SK-N-MC (cell line): ENCODE data around the gene NRROS.

Experiments
- DNase-seq: peaks from one replicate; pipeline ENCODE4 v3.0.0-alpha.2; 2011; ENCODE audit warnings: low read depth, low spot score
- H3K27ac ChIP-seq: fragments of 200-600 bp; sonication (generic); 2 replicates; pipeline ENCODE4 v1.5.1; 2016; ENCODE audit warnings: mixed run types
- H3K36me3 ChIP-seq: fragments of 200-600 bp; sonication (generic); 2 replicates; pipeline ENCODE4 v1.6.1; 2017; ENCODE audit warnings: antibody characterized with exemption, low read length, mixed read lengths; ENCODE audit not compliant: insufficient read depth
- H3K4me3 ChIP-seq: fragments of 200-600 bp; sonication (generic); 2 replicates; pipeline ENCODE4 v1.5.1; 2016
- H3K9ac ChIP-seq: fragments of 200-600 bp; sonication (generic); 2 replicates; pipeline ENCODE4 v1.8.0; 2017; ENCODE audit warnings: mixed run types, mixed read lengths; ENCODE audit not compliant: insufficient read length
- H3K9me3 ChIP-seq: fragments of 200-600 bp; sonication (generic); 2 replicates; pipeline ENCODE4 v1.6.1; 2017; ENCODE audit warnings: low read depth, mild to moderate bottlenecking, antibody characterized with exemption, low read length, moderate library complexity, mixed read lengths
- EZH2 ChIP-seq: fragments of 200-600 bp; sonication (generic); IDR thresholded peaks from one replicate; pipeline ENCODE4 v1.6.1; 2017; ENCODE audit warnings: antibody characterized with exemption
- FOXP2 ChIP-seq: optimal IDR thresholded peaks from 2 replicates; pipeline ENCODE3; 2011; ENCODE audit warnings: mild to moderate bottlenecking, moderate library complexity; ENCODE audit not compliant: insufficient read depth; ENCODE audit errors: extremely low read length, control extremely low read depth
- POLR2AphosphoS5 ChIP-seq: IDR thresholded peaks from 2 replicates; pipeline ENCODE4 v1.6.1; 2012; ENCODE audit warnings: mild to moderate bottlenecking, low read depth, low read length, borderline replicate concordance

The NRROS gene

DNA sequence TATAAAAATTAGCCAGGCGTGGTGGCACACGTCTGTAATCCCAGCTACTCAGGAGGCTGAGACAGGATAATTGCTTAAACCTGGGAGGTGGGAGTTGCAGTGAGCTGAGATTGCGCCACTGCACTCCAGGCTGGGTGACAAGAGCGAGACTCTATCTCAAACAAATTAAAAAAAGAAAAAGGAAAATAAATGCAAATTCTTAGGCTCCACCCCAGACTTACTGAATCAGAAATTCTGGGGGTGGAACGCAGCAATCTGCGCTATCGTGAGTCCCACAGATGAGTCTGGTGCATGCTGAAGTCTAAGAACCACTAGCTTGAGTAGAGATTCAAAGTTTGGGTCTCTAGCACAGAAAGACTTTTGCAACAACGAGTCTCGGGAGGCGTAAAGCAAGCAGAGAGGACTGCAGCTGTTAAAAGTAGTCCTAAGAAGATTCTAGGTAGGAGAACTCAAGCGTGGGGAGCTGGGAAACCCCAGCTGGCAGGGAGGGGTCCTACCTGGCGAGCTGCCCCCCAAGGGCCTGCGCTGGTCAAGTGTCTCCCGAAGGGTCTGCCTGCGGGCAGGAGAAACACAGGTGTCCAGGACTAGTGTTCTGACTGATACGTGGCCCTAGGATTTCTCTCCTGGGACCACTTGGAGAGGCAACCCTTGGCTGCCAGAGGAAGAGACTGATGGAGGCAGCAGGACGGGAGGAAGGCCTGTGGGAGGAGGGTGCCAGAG, 50.6 kb downstream of the NRROS start:
- Histone ChIP-seq H3K4me3 (no peak overlapping the region), H3K9ac (no peak overlapping the region), H3K27ac (no peak overlapping the region), H3K9me3 (no peaks in the 10 kb centered on the region), H3K36me3 (no peaks in the 10 kb centered on the region)
- TF ChIP-seq EZH2 (no peak), POLR2AphosphoS5 (no peak), FOXP2 (no peak)
- DNase-seq, result no peak

DNA sequence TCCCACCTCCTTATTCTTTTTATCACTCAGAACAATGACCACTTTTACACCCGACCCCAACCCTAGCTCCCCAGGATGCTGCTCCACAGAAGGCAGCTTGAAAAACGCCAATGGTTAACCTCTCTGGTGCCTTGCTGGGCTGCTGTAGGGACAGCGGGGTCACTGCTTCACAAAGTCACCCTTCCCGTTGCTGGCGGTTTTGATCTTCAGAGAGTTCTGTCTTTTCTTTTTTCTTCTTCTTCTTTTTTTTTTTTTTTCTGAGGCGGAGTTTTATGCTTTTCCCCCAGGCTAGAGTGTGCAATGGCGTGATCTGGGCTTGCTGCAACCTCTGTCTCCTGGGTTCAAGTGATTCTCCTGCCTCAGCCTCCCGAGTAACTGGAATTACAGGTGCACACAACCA, 51.9 kb downstream of the NRROS start:
- Histone ChIP-seq H3K36me3 (no peaks in the 10 kb centered on the region), H3K9ac (no peak overlapping the region), H3K9me3 (no peaks in the 10 kb centered on the region), H3K27ac (no peak overlapping the region), H3K4me3 (no peak overlapping the region)
- no peak for DNase-seq
- TF ChIP-seq EZH2, result no peak
- no peak for TF ChIP-seq POLR2AphosphoS5
- TF ChIP-seq FOXP2, result no peak

DNA sequence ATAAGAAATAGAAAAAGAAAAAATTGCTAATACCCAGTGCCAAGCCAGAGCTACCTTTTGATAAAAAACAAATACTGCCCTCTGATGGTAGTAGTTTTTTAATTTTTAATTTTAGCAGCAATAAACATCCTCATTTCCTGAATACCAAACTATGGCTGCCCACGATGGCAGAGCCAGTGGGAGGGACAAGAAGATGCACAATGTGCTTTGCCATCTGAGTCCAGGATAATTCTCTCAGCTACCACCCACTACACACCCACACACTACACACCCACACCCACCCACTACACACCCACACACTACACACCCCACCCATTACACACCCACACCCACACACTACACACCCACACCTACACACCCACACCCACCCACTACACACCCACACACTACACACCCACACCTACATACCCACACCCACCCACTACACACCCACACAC, 54.7 kb downstream of the NRROS start:
- no peak overlapping the region for H3K27ac ChIP-seq
- no peak overlapping the region for H3K9ac ChIP-seq

DNA sequence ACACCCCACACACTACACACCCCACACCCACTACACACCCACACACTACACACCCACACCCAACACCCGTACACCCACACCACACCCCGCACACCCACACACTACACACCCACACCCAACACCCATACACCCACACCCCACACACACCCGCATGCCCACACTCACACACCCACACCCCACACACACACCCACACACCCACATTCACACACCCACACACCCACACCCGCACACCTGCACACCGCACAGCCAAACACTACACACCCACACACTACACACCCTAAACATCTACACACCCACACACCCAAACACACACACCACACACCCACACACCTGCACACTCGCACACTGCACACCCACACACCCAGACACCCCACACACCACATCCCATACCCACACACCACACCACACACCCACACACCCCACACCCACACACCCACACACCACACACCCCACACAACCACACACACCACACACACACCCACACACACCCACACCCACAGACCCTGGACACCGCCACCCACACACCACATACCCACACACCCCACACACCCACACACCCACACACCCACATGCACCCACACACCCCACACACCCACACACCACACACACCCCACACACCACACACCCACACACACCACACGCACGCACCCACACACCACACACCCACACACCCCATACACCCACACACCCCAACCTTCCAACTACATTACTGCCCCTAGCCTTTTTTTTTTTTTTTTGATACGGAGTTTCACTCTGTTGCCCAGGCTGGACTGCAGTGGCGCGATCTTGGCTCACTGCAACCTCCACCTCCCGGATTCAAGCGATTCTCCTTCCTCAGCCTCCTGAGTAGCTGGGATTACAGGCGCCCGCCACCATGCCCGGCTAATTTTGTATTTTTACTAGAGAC, 55.7 kb downstream of the NRROS start:
- Histone ChIP-seq H3K36me3 (no peaks in the 10 kb centered on the region), H3K9ac (no peak overlapping the region)
- TF ChIP-seq FOXP2 (no peak), POLR2AphosphoS5 (no peak), EZH2 (no peak)

More for the DNA sequence above, 54.7 kb downstream of the NRROS start:
- Histone ChIP-seq H3K36me3 (no peaks in the 10 kb centered on the region), H3K9me3 (no peaks in the 10 kb centered on the region), H3K4me3 (no peak overlapping the region)
- no peak for TF ChIP-seq FOXP2
- no peak for TF ChIP-seq POLR2AphosphoS5
- TF ChIP-seq EZH2, result no peak
- no peak for DNase-seq

DNA sequence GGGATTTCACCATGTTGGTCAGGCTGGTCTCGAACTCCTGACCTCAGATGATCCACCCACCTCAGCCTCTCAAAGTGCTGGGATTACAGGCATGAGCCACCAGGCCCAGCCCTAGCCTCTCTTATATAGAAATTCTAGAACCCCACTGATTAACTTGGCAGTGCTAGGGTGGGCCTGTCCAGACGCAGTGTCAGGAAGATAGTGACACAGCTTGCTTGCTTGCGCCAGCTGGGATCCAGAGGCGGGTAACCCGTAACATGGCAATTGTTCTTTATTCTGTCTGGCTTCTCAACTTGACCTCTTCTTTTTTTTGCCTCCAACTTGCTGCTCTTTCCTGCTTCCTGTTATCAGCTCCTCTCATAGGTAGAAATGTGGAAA, 56.3 kb downstream of the NRROS start:
- no peaks in the 10 kb centered on the region for H3K36me3 ChIP-seq
- no peak overlapping the region for H3K4me3 ChIP-seq
- TF ChIP-seq POLR2AphosphoS5, result no peak
- no peak for TF ChIP-seq EZH2
- no peak for TF ChIP-seq FOXP2
- no peak overlapping the region for H3K9ac ChIP-seq
- no peaks in the 10 kb centered on the region for H3K9me3 ChIP-seq
- no peak overlapping the region for H3K27ac ChIP-seq
- no peak for DNase-seq

More for the DNA sequence above, 55.7 kb downstream of the NRROS start:
- Histone ChIP-seq H3K9me3 (no peaks in the 10 kb centered on the region), H3K27ac (no peak overlapping the region), H3K4me3 (no peak overlapping the region)
- no peak for DNase-seq

DNA sequence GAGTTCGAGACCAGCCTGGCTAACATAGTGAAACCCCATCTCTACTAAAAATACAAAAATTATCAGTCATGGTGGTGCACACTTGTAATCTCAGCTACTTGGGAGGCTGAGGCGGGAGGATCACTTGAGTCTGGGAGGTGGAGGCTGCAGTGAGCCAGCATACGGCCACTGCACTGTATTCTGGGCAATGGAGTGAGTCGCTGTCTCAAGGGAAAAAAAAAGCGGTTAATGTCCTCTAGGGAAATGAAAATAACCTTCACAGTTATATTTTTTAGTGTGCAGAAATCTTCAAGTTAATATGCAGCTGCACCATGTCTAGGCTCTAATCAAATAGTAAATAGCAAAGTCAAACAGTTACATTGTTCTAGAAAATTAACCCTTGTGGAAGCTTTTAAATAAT, 57.8 kb downstream of the NRROS start:
- H3K27ac ChIP-seq, result no peak overlapping the region
- H3K9ac ChIP-seq, result no peak overlapping the region
- H3K36me3 ChIP-seq, result no peaks in the 10 kb centered on the region
- H3K9me3 ChIP-seq, result no peaks in the 10 kb centered on the region
- DNase-seq, result no peak
- H3K4me3 ChIP-seq, result no peak overlapping the region
- TF ChIP-seq FOXP2 (no peak), EZH2 (no peak), POLR2AphosphoS5 (no peak)

DNA sequence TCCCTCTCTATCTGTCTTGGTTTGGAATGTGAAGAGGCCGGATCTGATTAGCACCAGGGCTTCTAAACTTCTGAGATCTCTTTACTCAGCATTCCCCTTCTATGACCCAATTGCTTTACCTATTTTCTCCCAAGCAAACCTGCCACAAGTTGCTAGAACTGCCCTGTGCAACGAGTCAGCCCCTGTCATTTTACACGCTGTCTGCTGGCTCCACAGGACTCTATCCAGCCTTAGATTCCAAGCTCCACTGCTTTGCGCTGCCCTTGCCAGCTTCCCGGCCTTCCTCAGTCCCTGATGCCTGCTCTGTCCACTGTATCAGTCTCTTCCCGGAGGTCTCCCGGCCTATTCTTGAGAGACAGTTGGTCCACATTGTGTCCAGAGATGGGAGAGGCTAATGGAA, 60.3 kb downstream of the NRROS start:
- no peak overlapping the region for H3K4me3 ChIP-seq
- no peak for DNase-seq
- no peak for TF ChIP-seq FOXP2
- TF ChIP-seq EZH2, result no peak
- no peaks in the 10 kb centered on the region for H3K9me3 ChIP-seq
- H3K9ac ChIP-seq, result no peak overlapping the region
- H3K27ac ChIP-seq, result no peak overlapping the region
- H3K36me3 ChIP-seq, result no peaks in the 10 kb centered on the region

DNA sequence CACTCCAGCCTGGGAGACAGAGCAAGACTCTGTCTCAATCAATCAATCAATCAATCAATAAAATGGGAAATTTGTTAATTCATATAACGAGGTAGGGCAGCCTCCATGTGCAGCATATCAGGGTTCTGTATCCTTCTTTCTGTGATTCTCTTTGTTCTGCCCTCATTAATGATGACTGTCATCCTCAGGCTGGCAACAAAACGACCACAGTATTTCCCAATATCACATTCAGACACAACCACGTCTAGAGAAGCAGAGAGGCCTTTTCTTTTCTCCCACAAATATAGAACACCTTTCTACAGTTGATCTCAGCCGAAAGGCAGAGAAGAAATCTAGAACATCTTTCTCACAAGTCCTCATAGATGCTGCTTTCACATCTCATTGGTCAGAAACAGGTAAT, 61.3 kb downstream of the NRROS start:
- Histone ChIP-seq H3K27ac (no peak overlapping the region), H3K4me3 (no peak overlapping the region), H3K9me3 (no peaks in the 10 kb centered on the region), H3K9ac (no peak overlapping the region), H3K36me3 (no peaks in the 10 kb centered on the region)
- TF ChIP-seq FOXP2, result no peak
- TF ChIP-seq EZH2, result no peak
- TF ChIP-seq POLR2AphosphoS5, result no peak
- DNase-seq, result no peak

DNA sequence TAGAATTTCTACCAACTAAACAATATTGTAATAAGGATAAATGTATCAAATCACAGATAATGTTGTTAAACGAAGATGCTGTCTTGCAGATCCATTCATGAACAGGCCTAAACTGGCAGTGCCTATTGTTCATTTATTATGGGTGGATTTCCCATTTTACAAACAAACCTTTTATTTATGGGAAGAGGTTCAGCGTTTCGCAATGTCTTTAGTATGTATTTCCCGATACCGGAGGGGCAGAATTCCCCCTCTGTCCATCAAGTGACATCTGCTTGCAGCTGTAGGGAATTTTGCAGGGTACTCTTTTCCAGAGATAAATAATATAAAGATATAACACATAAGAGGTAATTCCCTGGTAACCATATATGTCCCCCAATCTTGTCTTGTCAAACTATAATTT, 66.8 kb downstream of the NRROS start:
- Histone ChIP-seq H3K27ac (no peak overlapping the region), H3K4me3 (no peak overlapping the region), H3K36me3 (no peaks in the 10 kb centered on the region), H3K9ac (no peak overlapping the region), H3K9me3 (no peaks in the 10 kb centered on the region)
- DNase-seq, result no peak
- TF ChIP-seq EZH2, result no peak
- no peak for TF ChIP-seq FOXP2
- no peak for TF ChIP-seq POLR2AphosphoS5
